Measurements from ENCODE around the gene FIP1L1.

FIP1L1 gene

DNA sequence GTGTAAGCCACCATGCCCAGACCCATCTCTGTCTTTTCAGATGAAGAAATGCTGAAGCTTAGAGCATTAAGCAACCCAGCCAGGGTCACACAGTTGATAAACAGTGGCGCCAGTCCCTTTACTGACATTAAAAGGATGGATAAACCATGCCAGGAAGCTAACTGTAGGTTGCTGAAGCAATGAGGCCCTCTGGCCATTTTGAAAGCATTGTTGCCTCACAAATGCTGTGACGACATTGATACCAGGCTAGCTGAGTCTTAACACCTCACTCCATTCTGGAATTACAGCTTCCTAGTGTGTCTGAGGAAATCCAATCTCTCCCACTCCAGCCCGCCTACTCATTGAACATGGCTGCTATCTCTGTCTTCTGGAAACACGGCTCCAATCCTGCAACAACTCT lies 124.1 kb downstream of the FIP1L1 start:
- DNase-seq (ENCODE audit: low read depth in 2 of 2), result no peak

DNA sequence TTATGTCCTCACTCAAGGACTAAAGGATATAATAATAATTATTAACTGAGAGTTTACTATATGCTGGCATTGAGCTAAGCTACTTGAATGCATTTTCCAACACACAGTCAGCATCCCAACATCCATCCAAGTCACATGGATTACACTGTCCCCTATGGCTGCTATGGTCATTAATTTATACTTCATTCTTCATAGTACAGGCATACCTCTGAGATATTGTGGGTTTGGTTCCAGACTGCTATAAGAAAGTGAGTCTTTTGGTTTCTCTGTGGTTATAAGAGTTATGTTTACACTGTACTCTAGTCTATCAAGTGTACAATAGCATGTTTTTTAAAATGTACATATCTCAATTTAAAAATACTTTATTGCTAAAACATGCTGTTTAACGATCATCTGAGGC lies 124.7 kb downstream of the FIP1L1 start:
- DNase-seq (ENCODE audit: low read depth in 2 of 2), result no peak

DNA sequence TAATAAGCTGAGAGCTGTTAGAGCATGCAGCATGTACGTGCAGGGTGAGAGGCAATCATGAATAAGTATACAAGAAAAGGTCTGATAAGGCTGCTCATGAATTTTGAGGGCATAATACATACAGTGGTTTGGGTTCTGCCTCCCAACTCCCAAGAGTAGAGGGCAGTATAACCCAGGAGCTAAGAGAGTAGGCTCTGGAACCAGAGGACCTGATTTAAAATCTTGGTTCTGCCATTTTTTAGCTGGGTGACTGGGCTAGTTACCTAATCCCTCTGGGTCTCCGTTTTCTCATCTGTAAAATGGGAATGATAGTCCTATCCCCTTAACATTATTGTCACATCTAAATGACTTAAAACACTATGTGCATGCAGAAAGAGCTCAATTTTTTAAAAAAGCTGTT lies 128.5 kb downstream of the FIP1L1 start:
- no peak for DNase-seq (ENCODE audit: low read depth in 2 of 2)

DNA sequence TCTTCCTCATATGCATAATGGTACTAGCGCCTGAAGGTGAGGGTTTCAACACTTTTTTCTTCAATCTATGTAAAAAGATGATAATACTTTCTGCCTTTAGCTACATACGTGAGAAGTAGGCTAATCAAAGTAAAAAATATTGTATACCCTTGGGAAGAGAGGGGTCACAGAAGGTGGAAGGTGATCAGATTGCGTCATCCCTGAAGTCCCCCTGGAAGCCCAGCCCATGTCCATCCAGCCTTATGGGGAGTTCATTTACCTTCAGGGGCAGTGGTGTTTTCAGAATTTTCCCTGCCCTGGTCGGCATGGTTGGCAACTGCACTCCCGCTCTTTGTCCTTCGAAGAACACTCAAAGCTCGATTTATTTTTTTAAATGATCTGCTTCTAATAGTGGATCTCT lies 129.6 kb downstream of the FIP1L1 start:
- no peak for DNase-seq (ENCODE audit: low read depth in 2 of 2)

DNA sequence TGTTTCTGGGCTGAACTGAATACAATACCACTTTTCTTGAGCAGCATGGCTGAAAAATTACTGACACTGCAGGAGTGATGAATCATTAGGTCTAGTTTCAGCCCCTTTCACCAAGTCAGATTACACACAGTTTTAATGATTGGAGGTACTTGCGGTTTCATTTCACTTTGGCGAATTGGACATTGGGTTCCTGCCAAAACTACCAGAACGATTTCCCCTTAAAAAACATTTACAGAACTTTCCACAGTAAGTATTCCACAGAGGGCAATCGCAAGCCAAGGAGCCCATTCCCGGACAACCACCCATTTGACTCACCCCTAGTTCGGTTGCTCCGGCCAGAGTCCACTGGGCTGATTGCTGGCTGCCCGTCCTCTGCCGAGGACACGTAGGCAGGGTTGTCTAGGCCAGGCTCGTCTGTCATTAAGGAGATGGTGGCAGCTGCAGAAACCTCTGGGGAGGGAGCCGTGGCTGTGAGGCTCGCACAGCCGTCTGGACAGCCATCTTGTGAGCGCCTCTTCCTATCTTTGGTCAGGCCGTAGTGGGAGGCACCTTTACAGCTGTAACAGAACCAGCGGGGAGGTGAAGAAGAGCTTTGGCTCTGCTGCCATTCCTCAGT lies 130.3 kb downstream of the FIP1L1 start:
- no peak for DNase-seq (ENCODE audit: low read depth in 2 of 2)

DNA sequence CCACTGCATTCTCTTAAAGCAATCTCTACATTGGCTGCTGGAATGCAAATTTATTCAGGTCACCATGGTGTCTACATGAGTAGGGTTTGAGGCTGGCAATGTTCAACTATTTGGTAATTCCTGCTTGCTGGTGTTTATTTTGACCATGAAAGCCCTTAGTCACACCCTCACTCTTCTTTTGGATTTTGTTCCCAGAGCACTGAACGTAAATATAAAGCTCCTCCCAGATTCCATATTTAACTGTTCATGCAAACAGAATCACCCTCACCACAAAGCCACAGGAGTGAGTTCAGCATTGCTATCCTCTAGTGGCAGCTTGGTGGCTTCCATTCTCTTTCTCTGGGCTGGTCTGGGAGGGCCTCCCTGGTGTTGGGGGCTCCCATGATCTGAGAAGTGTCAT lies 131.0 kb downstream of the FIP1L1 start:
- no peak for DNase-seq (ENCODE audit: low read depth in 2 of 2)

DNA sequence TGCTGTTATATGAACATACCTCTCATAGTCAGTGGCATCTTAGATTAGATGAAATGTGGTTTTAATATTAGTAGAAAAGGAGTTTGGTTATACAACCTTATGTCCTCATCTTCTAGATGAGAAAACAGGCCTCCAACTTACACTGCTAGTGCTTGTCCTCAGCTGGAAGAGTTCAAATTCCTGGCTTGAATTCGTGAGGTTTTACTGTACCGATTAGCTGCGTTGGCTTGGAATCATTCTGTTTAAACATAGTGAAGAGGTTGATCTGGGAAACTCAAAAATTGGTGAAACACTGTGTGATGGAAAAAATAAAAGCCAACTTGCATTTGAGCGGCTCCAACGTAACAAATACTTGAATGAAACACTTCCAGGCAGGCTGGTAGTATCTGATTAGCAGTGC lies 132.9 kb downstream of the FIP1L1 start:
- DNase-seq (ENCODE audit: low read depth in 2 of 2), result no peak

Measured in stimulated activated CD8-positive, alpha-beta memory T cell treated with anti-CD3 and anti-CD28 coated beads, Interleukin-15, amount 100 ng/mL, for 48 hours (primary cell).